ACC112 (cell line): ENCODE measurements around the gene OSBPL2.

Experiments
- H2AFZ ChIP-seq: fragments of 200-600 bp; sonication (generic); one replicate; pipeline ENCODE4 v1.6.0; 2017; ENCODE audit warnings: antibody characterized with exemption, low read length; ENCODE audit not compliant: unreplicated experiment
- H3K27ac ChIP-seq: fragments of 200-600 bp; sonication (generic); 2 replicates; pipeline ENCODE4 v1.5.1; 2014; ENCODE audit warnings: low read depth, mild to moderate bottlenecking, antibody characterized with exemption, low read length, moderate library complexity
- H3K27me3 ChIP-seq: fragments of 200-600 bp; sonication (generic); 2 replicates; pipeline ENCODE4 v1.6.1; 2014; ENCODE audit warnings: mild to moderate bottlenecking, antibody characterized with exemption, low read length, moderate library complexity, mixed read lengths; ENCODE audit not compliant: insufficient read depth
- H3K36me3 ChIP-seq: fragments of 200-600 bp; sonication (generic); 2 replicates; pipeline ENCODE4 v1.6.1; 2016; ENCODE audit warnings: mild to moderate bottlenecking, antibody characterized with exemption, low read length, moderate library complexity, mixed read lengths; ENCODE audit not compliant: insufficient read depth
- H3K4me1 ChIP-seq: fragments of 200-600 bp; sonication (generic); one replicate; pipeline ENCODE4 v1.6.1; 2016; ENCODE audit warnings: low read length, mixed read lengths; ENCODE audit not compliant: insufficient read depth, unreplicated experiment, control insufficient read depth
- H3K4me3 ChIP-seq: fragments of 200-600 bp; sonication (generic); 2 replicates; pipeline ENCODE4 v1.5.1; 2014; ENCODE audit warnings: mild to moderate bottlenecking, low read depth, low read length
- H3K79me2 ChIP-seq: fragments of 200-600 bp; sonication (generic); one replicate; pipeline ENCODE4 v1.6.0; 2016; ENCODE audit warnings: low read length; ENCODE audit not compliant: control insufficient read depth, unreplicated experiment, insufficient read depth

OSBPL2 gene

DNA sequence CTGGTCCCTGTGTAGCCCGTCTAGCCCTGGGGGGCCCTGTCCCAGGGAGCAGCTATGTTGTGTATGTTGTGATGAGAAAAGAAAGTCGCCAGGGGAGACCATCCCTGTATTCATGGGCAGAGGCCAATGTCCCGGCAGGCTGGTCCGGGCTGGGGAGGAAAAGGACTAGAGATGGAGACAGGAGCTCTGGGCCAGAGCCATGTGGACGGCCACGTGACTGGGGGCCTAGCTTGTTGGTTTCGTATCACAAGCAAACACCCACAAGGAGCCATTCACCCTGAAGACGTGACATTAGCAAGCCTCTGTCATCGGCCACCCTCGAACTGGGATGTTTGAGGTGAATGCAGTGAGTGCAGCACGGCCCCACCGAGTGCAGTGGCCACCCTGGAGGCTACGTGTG lies 15.3 kb upstream of the OSBPL2 start:
- H2AFZ ChIP-seq: no peak overlapping the region
- no peak overlapping the region for H3K27ac ChIP-seq
- no peaks in the 10 kb centered on the region for H3K36me3 ChIP-seq
- H3K79me2 ChIP-seq: no peaks in the 10 kb centered on the region
- peaks cover 90% of the 10 kb centered on the region for H3K27me3 ChIP-seq
- H3K4me3 ChIP-seq: no peak overlapping the region
- no peaks in the 10 kb centered on the region for H3K4me1 ChIP-seq

DNA sequence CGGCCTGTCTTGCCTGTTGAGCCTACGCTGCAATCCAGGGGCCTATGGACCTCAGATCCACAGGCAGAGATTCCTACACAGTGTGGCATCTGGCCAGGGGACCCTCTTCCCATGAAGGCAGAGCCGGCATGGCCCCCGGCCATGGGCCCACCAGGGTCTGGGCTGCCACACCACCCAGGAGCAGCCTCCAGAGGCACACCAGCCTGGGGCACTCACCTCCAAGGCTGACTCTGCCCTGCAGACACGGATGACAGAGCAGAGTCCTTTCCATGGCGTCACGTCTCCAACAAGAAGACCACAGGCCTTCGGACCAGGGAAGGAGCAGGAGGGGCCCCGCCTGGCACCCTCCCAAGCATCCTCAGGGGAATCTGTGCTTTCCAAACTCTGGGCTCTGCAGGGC lies 14.8 kb upstream of the OSBPL2 start:
- Histone ChIP-seq H3K27me3 (peaks cover 84% of the 10 kb centered on the region), H3K36me3 (no peaks in the 10 kb centered on the region), H3K4me1 (no peaks in the 10 kb centered on the region), H3K79me2 (no peaks in the 10 kb centered on the region), H2AFZ (no peak overlapping the region), H3K27ac (no peak overlapping the region), H3K4me3 (no peak overlapping the region)

DNA sequence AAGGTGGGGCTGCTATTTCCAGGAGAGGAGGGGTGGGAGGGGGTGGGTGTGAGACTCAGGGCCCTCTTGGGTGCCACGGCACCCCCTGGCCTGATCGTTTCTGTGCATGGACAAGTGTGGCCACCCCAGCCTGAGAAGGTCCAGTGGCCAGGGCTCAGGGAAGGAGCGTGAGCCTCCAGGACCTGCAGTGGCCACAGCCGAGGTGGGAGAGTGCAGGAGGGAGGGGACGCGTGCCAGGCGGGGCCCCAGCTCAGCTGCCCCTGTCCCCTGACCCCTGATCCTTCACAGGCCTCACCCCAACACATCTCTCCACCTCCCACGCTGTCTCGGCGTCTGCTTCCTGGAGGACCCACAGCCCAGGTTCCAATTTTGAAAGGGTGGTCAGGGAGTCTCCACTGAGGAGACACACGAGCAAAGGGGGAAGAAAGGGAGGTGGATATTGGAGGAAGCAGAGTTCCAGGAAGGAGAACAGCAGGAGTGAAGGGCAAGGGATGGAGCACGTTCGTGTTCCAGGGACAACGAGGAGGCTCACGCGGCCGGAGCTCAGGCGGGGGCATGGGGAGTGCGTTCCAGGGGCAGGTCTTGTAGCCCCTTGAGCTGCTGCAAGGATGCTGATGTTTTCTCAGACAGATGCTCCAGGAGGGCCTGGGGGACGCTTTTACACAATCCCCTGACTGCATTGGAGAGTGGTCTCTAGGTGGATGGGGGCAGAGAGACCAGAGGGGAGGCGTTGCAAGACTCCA lies 14.0 kb upstream of the OSBPL2 start:
- Histone ChIP-seq H3K27me3 (peaks cover 77% of the 10 kb centered on the region), H3K4me3 (no peak overlapping the region), H2AFZ (no peak overlapping the region), H3K4me1 (no peaks in the 10 kb centered on the region), H3K79me2 (no peaks in the 10 kb centered on the region), H3K27ac (no peak overlapping the region), H3K36me3 (no peaks in the 10 kb centered on the region)

DNA sequence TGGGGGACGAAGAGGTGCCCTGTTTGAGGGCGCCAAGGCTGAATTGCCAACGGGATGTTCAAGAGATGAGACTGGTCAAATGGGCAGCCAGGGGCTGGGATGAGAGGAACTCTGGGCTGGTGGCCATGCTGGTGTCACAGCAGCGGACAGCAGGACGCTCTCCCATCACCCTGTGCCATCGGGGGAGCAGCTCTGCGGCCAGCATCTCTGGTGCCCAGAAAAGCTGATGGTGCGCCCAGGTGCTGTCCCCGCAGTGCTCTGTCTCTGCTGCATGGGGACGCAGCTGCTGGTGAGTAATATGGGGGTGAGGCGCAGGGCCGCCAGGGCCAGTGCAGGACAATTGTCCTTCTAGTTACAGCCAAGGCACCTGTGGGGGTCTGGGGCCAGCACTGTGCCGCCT lies 13.3 kb upstream of the OSBPL2 start:
- Histone ChIP-seq H2AFZ (no peak overlapping the region), H3K4me3 (no peak overlapping the region), H3K79me2 (no peaks in the 10 kb centered on the region), H3K27ac (no peak overlapping the region), H3K36me3 (no peaks in the 10 kb centered on the region), H3K4me1 (no peaks in the 10 kb centered on the region), H3K27me3 (peaks cover 73% of the 10 kb centered on the region)

DNA sequence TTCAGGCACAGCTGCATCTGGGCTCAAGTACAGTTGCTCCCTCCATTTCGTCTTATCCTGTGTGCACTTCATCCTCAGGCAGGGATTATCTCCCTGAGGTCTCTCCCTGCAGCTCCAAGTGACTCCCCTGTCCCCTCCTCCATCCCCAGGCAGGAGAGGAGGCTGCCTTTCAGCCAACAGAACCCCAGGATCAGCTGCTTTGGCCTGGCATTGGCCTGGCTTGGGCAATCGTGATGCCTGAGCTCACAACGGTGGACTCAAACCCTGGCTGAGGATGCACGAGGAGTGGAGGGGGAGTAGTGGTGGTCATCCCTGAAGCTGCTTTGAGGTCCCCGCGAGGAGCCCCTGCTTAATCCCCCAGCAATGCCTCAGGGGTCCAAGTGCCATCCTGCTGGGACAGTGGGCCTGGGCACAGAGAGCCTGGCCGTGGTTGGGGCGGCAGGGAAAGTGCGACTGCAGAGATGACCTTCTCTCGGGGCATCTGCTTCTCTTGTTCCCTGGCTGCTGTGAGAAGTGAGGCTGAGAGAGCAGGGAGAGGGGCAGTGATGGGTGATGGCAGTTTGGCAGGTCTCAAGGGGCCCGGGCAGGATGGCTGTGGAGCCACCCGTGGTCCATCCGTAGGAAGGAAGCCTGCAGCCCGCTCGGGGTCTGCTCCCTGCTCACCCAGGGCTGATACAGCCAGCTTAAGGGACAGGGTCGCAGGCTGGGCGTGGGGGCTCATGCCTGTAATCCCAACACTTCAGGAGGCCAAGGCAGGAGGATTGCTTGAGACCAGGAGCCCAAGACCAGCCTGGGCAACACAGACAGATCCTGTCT lies 12.3 kb upstream of the OSBPL2 start:
- Histone ChIP-seq H3K27me3 (peaks cover 65% of the 10 kb centered on the region), H3K36me3 (no peaks in the 10 kb centered on the region), H3K79me2 (no peaks in the 10 kb centered on the region), H3K4me1 (no peaks in the 10 kb centered on the region), H3K27ac (no peak overlapping the region), H3K4me3 (no peak overlapping the region), H2AFZ (no peak overlapping the region)

DNA sequence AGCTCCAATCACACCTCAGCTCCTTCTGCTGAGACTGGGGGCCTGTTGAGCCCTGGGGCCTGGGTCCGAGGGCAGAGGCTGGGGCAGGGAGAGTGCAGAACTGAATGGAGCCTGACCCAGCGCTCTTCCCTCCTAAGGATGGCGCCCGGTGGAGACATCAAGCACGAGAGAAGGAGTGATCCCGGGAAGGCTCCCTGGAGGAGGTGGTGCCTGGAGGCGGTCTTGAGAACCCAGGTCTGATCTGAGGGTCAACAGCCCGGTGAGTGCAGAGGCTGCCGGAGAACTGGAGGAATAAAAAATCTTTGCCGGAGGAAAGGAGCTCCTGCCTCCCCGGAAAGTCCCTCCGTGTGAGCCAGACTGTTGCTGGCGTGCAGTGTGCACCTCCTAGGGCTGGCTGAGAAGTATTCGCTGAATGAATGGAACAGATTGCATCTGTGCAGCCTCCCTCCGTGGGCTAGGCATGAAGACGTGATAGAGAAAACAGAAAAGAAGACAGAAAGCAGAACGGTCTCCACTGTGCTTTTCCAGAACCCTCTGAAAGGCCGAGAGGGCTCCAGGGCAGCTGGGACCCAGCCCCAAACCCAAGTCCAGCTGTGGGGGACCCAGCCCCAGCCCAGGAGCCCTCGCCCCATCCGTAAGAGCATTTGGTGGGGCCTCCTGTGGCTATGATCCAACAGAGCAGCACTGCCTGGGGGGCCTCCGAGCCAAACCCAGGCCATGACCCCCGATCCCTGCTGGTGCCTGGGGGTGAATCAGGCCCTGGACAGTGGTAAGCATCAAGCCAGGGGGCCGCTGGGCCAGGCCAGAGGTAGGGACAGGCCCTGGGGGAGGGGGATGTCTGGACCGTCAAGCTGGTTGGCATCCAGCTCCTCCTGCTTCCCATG lies 11.4 kb upstream of the OSBPL2 start:
- Histone ChIP-seq H3K27me3 (peaks cover 56% of the 10 kb centered on the region), H3K4me1 (no peaks in the 10 kb centered on the region), H2AFZ (no peak overlapping the region), H3K4me3 (no peak overlapping the region), H3K36me3 (no peaks in the 10 kb centered on the region), H3K79me2 (no peaks in the 10 kb centered on the region), H3K27ac (no peak overlapping the region)

DNA sequence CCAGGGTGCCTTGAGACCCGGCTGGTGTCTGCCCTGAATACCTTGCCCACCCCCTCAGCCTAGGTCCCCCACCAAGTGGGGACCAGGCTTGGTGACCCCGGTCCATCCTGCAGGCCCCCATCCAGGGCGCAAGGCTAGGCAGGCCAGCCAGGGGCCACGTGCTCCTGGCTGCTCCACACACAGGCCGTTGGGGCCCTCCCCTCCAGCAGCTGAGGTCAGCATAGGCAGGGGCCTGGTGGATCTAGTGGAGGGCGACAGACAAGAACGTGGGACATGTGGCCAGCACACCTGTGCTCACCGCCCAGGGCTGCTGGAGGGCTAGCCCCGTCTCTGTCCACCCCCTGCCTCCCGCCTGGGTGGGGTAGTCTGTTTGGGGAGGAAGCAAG lies 10.7 kb upstream of the OSBPL2 start:
- Histone ChIP-seq H3K27ac (no peak overlapping the region), H3K4me3 (no peak overlapping the region), H3K27me3 (peaks cover 50% of the 10 kb centered on the region)

DNA sequence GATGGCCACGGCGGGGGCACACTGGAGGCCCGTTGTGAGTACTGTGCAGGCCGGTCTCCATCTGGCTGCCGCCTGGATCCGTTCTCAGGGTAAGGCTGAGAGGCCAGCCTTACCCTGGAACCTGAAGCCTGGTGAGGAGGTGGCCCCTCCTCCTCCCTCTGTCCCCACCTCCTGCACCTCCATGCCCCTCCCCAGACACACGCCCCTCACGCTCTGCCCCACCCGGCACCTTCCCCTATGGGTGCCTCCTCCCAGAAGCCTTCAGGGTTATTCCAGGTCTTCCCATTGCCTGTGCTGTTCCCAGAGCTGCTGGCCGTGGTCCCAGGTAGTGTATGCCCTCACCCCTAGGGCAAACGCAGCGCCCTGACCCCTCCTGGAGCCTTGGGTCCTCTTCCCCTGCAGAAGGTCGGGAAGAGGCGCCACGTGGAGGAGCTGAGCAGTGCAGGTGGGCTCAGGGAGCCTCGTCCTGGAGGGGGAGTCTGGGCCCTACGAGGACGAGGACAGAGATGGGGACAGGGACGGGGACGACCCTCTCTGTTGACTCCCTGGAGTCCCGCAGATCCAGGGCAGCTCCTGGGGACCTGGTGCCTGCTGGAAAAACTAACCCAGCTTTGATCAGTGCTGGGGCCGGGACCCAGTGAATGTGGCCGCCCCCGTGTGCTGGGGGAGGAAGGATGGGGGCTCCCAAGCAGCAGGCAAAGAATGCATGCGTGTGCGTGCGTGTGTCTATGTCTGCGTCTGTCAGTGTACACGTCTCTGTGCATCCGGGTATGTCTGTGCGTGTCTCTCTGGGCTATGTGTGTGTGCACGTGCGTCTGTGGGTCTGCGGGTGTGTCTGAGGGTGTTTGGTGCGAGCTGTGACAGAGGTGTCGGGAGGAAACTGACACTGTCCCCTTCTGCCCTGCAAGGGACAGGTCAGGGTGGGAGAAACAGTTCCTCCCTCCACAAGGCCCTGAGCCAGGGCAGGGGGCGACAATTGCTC lies 10.1 kb upstream of the OSBPL2 start:
- peaks cover 43% of the 10 kb centered on the region for H3K27me3 ChIP-seq
- H3K27ac ChIP-seq: no peak overlapping the region
- no peaks in the 10 kb centered on the region for H3K79me2 ChIP-seq
- no peak overlapping the region for H3K4me3 ChIP-seq
- no peak overlapping the region for H2AFZ ChIP-seq
- H3K36me3 ChIP-seq: no peaks in the 10 kb centered on the region
- no peaks in the 10 kb centered on the region for H3K4me1 ChIP-seq

More for the DNA sequence above, 10.7 kb upstream of the OSBPL2 start:
- no peak overlapping the region for H2AFZ ChIP-seq
- H3K79me2 ChIP-seq: no peaks in the 10 kb centered on the region
- H3K4me1 ChIP-seq: no peaks in the 10 kb centered on the region
- H3K36me3 ChIP-seq: no peaks in the 10 kb centered on the region

DNA sequence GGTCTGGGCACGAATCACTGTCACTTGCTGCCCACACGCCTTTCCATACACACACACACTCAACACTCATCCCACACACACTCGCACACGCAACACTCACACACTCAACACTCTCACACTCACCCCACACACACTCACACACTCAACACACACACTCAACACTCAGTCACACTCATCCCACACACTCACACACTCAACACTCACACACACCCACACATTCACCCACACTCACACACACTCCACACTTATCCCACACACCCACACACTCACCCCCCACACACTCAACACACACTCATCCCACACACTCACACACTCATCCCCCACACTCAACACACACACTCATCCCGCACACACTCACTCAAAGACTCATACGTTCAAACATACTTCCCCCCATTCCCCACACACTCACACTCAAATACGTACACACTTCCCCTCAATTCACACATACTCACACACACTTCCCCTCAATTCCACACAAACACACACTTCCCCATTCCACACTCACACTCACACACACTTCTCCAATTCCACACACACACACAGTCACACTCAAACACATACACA lies 9.3 kb upstream of the OSBPL2 start:
- Histone ChIP-seq H3K27ac (no peak overlapping the region), H3K4me1 (no peaks in the 10 kb centered on the region), H3K36me3 (no peaks in the 10 kb centered on the region), H2AFZ (no peak overlapping the region), H3K79me2 (no peaks in the 10 kb centered on the region), H3K27me3 (peaks cover 35% of the 10 kb centered on the region), H3K4me3 (no peak overlapping the region)
